Glomerular visceral epithelial cell (primary cell): Measurements from ENCODE around the gene CGB7.
"Not testable (repeated sequence)": the region's sequence is repeated elsewhere in the genome, so short reads cannot be mapped to it uniquely, and the experiment has no call there.

ENCODE experiments used
- DNase-seq: peaks from one replicate; pipeline ENCODE4 v3.0.0-alpha.2; 2016; ENCODE audit errors: extremely low spot score

CGB7 gene

GRCh38 chr19:49073514-49074378, 16.2 kb upstream of the CGB7 start:
- DNase-seq = peak; percentile 46

GRCh38 chr19:49071860-49072547, 14.5 kb upstream of the CGB7 start:
- DNase-seq = no peak

GRCh38 chr19:49070416-49070815, 12.9 kb upstream of the CGB7 start:
- DNase-seq = no peak

DNA sequence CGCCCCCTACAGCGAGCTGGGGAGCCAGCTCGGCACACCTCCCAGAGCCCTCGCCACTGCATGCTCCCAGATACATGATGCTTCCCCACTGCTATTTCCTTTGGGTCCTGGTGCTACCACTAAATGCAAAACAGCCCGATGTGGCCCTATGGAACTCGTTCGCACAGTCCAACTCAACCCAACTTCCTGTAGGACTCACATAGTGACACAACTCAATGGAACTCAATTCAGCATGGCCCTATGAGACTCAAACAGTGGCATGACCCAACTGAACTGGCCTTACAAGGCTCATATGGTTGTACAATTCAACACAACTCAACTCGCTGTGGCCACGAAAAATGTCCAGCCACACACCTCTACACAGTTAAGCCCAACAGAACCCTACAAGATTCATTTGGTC, 11.5 kb upstream of the CGB7 start:
- DNase-seq = no peak

GRCh38 chr19:49067554-49067953, 10.0 kb upstream of the CGB7 start:
- DNase-seq = no peak

GRCh38 chr19:49065905-49066512, 8.5 kb upstream of the CGB7 start:
- no peak for DNase-seq

- DNase-seq = no peak
These were observed 7.4 kb upstream of the CGB7 start, which contains the start of gene NTF4 for GRCh38 chr19:49064768-49065611. Gene NTF4, minus strand, starts transcription at chr19:49064818. Its CDS starts 2,821 bp downstream, at chr19:49061997.

- DNase-seq = no peak
These were observed 6.6 kb upstream of the CGB7 start for GRCh38 chr19:49064029-49064629.

DNA sequence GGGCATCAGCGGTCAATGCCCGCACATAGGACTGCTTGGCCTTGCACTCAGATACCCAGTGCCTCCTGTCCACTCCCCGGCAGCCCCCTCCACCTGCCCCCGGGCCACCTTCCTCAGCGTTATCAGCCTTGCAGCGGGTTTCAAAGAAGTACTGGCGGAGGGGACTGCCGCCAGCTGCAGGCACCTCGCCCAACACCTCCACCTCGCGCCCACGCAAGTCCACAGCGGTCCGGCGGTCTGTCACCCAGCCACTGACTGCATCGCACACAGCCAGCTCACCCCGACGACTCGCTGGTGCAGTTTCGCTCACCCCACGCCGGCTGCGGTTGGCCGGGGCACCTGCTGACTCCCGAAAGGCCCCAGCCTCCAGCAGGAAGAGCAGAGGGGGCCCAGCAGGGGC, 3.9 kb upstream of the CGB7 start:
- no peak for DNase-seq

- DNase-seq = no peak
These were observed 3.5 kb upstream of the CGB7 start for GRCh38 chr19:49061000-49061399.

DNA sequence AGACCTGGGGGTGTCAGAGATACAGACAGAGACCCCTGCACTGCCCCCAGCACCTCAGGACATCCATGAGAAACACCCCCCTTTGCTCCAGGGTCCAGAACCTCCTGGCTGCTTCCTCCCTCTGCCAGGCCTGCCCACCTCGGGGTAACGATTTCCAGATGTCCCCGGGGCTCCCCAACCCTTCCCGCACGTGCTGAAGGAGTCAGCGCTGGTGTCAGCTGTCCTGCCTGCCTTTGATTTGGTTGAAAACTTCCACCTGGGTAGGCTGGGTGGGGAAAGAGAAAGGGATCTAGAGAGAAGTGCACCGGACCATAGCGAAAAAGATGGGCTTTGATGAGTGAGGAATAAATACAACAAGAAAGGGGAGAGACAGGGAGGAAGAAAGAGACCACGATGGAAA, 1.5 kb upstream of the CGB7 start:
- no peak for DNase-seq

- peak; percentile 50 for DNase-seq
These were observed 1.0 kb upstream of the CGB7 start for GRCh38 chr19:49058562-49058961.

DNA sequence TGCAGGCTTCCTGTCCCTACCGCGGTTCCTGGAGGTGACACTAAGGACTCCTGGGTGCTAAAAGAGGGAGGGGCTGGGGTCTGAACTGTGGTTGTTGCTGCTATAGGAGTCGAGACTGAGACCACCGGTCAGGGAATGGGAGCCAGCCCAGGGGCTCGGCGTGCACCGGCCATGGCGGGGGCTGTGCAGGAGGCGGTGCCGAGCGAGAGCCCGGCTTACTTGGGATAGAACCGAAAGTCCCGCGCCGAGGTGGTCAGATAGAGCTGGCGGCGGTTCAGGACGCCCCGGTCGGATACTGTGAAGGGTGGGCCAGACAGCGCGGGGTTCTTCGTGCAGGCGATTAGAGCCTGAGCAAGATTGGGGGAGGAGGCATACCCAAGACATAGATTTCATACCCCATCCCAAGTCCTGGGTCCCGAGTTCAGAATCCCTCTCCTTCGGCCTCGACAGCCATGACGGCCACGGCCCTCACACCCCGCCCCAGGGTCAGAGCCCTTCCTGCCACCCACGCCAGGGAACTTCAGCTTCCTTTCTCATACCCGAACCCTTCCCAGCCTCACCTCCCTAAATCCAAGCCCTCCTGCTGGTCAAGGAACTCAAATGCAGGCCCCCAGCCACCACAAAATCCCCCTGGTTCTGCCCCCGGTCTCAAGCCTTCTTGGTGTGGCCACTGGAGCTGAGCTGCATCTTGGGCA, 500 bp downstream of the CGB7 start:
- DNase-seq = not testable (repeated sequence)

GRCh38 chr19:49056101-49056901, 1.2 kb downstream of the CGB7 start:
- DNase-seq = peak; percentile 79

GRCh38 chr19:49050376-49051033, 7.0 kb downstream of the CGB7 start:
- peak; percentile 75 for DNase-seq

GRCh38 chr19:49049834-49050233, 7.7 kb downstream of the CGB7 start:
- not testable (repeated sequence) for DNase-seq

DNA sequence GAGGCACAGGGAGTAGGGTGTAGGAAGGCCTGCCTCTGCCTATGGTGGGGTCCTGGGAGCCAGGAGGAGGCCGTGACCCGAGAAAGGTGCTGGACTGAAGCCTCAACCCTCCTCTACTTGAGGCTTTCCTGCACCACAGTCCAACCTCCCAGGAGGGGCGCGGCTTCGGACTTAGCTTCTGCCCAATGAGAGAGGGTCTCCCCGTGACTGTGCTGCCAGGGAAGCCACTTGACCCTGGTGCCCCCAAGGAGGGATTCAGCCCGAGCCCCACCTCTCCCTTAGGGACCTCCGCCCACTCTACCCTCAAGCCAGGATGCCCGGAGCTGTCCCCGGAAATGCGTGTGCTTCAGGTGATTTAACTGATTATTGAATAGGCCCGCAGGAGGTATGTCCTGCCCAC, 8.5 kb downstream of the CGB7 start, which contains the start of gene CGB8:
CGB8 (minus strand) TSS at position 101 of the 400 bp plus-strand sequence. CDS start 372 bp downstream, outside the sequence.
- not testable (repeated sequence) for DNase-seq

DNA sequence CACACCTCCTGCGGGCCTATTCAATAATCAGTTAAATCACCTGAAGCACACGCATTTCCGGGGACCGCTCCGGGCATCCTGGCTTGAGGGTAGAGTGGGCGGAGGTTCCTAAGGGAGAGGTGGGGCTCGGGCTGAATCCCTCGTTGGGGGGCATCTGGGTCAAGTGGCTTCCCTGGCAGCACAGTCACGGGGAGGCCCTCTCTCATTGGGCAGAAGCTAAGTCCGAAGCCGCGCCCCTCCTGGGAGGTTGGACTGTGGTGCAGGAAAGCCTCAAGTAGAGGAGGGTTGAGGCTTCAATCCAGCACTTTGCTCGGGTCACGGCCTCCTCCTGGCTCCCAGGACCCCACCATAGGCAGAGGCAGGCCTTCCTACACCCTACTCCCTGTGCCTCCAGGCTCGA, 14.0 kb downstream of the CGB7 start, which contains the start of gene CGB5:
CGB5 (plus strand) TSS at position 301 of the 400 bp plus-strand sequence. CDS start 362 bp downstream, outside the sequence.
- DNase-seq = not testable (repeated sequence)

- DNase-seq = not testable (repeated sequence)
These were observed 14.9 kb downstream of the CGB7 start for GRCh38 chr19:49042666-49043065.
